DND-41 (cell line): ENCODE data around the gene BIN2.

ENCODE experiments used
- EZH2 ChIP-seq: IDR thresholded peaks from 3 replicates; pipeline ENCODE4 v1.6.1; 2012; ENCODE audit warnings: borderline replicate concordance, low read depth, mild to moderate bottlenecking, moderate library complexity, low read length, inconsistent platforms; ENCODE audit not compliant: severe bottlenecking
- TF ChIP-seq, protein P1 (sequence below): IDR thresholded peaks from 2 replicates; pipeline ENCODE4 v1.5.1; 2012; ENCODE audit warnings: borderline replicate concordance, low read length, moderate library complexity, mild to moderate bottlenecking; ENCODE audit not compliant: poor library complexity, severe bottlenecking; ENCODE audit errors: extremely low read depth

DNA sequence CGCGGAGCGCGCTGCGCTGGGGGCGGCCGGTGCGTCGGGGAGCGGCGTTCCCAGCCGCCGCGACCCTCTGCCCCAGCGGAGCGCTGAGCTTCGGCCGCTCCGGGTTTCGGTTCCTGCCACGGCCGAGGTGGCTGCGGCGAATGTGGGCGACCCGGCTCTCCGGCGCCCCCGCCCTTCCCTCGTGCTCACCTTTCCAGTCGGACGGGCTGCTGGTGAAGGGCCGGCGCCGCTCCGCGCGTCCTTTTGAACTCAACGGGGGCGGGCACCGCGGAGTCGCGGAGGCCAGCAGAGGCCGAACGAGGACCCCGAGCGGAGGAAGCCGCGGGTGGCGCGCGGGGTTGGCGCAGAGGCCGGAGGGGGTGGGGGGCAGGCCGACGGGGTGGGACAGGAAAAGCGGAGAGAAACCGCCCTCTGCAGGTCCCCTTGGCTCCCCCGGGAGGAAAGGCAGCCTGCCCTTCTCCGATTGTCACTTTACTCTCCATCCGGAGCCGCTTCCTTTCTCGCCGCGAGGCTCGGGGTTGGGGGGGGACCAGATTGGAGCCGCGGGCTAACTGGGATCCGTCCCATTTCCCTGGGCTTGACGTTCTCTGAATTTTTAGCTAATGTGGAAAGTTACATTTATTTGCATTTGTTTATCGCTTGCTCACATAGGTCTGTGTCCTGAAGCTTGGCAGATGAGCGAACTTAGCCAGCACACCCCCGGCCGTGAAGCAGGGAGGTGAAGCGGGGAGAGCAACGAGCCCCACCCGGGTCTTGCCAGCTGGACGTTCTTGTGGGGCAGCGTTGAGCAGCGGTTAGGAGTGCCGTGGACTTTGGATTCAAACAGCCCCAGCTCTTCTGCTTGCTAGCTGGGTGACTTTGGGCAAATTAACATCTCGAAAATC lies 53.7 kb downstream of the BIN2 start, which contains the start of gene SMAGP:
- TF ChIP-seq, protein P1, sequence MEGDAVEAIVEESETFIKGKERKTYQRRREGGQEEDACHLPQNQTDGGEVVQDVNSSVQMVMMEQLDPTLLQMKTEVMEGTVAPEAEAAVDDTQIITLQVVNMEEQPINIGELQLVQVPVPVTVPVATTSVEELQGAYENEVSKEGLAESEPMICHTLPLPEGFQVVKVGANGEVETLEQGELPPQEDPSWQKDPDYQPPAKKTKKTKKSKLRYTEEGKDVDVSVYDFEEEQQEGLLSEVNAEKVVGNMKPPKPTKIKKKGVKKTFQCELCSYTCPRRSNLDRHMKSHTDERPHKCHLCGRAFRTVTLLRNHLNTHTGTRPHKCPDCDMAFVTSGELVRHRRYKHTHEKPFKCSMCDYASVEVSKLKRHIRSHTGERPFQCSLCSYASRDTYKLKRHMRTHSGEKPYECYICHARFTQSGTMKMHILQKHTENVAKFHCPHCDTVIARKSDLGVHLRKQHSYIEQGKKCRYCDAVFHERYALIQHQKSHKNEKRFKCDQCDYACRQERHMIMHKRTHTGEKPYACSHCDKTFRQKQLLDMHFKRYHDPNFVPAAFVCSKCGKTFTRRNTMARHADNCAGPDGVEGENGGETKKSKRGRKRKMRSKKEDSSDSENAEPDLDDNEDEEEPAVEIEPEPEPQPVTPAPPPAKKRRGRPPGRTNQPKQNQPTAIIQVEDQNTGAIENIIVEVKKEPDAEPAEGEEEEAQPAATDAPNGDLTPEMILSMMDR, result peak; percentile 28
- no peak for TF ChIP-seq EZH2
